ENCODE measurements around the gene RALB.
A peak's percentile ranks its signal among the peaks of the same experiment; 100 is the strongest.

RALB gene

DNA sequence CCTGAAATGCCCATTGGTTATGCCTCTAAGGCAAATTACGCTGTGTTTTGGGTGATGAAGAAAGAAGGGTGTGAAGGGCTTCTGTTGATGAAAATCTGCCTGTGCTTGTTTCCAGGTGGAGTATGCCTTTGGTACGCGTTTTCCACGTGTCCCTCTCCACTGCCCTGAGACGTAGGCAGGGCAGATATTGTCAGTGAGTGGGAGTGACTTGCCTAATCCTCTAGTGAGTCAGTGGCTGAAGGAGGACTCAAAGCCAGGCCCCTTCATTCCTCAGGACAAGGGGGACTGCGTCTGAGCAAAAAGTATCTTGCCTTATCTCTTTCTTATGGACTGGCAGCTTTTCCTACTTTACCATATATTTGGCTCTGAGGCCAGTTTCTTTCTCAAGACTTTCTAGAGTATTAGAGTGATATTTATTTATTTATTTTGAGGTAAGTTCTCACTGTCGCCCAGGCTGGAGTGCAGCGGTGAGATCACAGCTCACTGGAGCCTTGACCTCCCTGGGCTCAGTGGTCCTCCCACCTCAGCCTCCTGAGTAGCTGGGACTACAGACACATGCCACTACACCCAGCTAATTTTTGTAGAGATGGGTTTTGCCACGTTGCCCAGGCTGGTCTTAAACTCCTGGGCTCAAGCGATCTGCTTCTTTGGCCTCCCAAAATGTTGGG, 10.2 kb downstream of the RALB start:
- TF ChIP-seq, protein P1, sequence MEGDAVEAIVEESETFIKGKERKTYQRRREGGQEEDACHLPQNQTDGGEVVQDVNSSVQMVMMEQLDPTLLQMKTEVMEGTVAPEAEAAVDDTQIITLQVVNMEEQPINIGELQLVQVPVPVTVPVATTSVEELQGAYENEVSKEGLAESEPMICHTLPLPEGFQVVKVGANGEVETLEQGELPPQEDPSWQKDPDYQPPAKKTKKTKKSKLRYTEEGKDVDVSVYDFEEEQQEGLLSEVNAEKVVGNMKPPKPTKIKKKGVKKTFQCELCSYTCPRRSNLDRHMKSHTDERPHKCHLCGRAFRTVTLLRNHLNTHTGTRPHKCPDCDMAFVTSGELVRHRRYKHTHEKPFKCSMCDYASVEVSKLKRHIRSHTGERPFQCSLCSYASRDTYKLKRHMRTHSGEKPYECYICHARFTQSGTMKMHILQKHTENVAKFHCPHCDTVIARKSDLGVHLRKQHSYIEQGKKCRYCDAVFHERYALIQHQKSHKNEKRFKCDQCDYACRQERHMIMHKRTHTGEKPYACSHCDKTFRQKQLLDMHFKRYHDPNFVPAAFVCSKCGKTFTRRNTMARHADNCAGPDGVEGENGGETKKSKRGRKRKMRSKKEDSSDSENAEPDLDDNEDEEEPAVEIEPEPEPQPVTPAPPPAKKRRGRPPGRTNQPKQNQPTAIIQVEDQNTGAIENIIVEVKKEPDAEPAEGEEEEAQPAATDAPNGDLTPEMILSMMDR (conservative IDR thresholded peaks at IDR 0.05; ENCODE audit: control insufficient read depth, insufficient read depth, low read depth, low read length) = no peak
- H3K4me3 ChIP-seq (ENCODE audit: control insufficient read depth, low read depth, low read length) = no peak overlapping the region
- peak; percentile 68 for DNase-seq (ENCODE audit: low read depth)

DNA sequence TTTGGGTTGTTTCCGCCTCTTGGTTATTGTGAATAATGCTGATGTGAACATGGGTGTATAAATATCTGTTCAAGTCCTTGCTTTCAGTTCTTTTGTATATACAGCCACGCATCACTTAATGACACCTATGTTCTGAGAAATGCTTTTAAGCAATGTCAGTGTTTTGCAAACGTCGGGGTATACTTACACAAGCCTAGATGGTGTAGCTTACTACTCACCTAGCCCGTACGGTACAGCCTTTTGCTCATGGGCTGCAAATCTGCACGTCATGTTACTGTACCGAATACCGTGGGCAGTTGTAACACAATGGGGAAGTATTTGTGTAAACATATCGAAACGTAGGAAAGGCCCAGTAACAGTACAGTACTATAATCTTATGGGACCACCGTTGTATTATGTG, 12.4 kb downstream of the RALB start:
- no peak overlapping the region for H3K4me3 ChIP-seq (ENCODE audit: control insufficient read depth, low read depth, low read length)
- TF ChIP-seq, protein P1 (conservative IDR thresholded peaks at IDR 0.05; ENCODE audit: control insufficient read depth, insufficient read depth, low read depth, low read length) = no peak
- DNase-seq (ENCODE audit: low read depth) = no peak

DNA sequence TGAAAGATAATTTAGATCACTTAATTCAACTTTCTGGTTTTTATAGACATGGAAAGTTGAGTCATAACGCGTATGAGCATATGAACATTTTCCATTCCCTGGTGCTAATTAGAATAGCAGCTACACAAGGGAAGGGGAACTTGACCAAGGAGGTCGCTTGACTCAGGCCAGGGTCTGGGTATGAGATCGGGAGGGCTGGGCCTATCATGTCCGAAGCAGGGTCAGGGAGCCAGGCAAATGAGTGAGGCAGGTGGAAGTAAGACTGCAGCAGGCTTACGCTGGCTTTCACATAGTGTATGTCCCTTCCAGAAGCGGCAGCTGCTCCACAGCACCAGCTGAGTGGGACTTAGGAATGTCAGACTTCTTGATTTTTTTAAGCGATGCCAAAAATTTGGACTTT, 14.7 kb downstream of the RALB start:
- DNase-seq (ENCODE audit: low read depth) = no peak
- H3K4me3 ChIP-seq (ENCODE audit: control insufficient read depth, low read depth, low read length) = no peak overlapping the region
- TF ChIP-seq, protein P1 (conservative IDR thresholded peaks at IDR 0.05; ENCODE audit: control insufficient read depth, insufficient read depth, low read depth, low read length) = no peak

DNA sequence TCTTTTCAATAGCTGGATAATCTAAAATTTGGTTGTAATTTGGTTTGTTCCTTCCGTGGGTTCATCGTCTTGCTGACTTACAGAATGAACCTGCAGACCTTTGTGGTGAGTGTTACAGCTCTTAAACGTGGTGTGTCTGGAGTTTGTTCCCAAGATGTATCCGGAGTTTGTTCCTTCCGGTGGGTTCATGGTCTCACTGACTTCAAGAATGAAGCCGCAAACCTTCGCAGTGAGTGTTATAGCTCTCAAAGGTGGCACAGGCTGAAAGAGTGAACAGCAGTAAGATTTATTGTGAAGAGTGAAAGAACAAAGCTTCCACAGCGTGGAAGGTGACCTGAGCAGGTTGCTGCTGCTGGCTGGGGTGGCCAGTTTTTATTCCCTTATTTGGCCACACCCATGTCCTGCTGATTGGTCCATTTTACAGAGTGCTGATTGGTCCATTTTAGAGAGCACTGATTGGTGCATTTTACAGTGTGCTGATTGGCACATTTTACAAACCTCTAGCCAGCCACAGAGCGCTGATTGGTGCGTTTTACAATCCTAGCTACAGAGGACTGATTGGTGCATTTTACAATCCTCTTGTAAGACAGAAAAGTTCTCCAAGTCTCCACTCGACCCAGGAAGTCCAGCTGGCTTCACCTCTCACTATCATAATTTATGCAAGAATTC, 16.6 kb downstream of the RALB start:
- TF ChIP-seq, protein P1 (conservative IDR thresholded peaks at IDR 0.05; ENCODE audit: control insufficient read depth, insufficient read depth, low read depth, low read length) = no peak
- DNase-seq (ENCODE audit: low read depth) = no peak
- H3K4me3 ChIP-seq (ENCODE audit: control insufficient read depth, low read depth, low read length) = no peak overlapping the region

DNA sequence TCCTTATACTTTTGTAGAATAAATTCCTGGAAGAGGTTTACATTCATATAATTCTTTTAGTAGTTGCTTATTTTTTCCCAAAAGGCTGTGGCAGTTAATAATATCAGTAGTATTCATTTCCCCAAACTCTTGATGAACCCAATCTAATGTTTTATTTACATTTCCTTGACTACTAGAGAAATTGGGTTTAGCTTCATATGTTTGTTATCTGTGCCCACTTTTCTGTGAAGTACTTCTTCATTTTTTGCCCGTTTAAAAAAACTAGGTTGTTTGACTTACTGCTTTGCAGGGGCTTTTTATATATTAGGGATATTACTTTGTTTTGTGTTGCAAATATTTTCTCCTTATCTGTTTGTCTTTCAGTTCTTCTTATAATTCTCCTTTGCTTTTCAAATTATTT, 17.2 kb downstream of the RALB start:
- TF ChIP-seq, protein P1 (conservative IDR thresholded peaks at IDR 0.05; ENCODE audit: control insufficient read depth, insufficient read depth, low read depth, low read length) = no peak
- DNase-seq (ENCODE audit: low read depth) = no peak
- H3K4me3 ChIP-seq (ENCODE audit: control insufficient read depth, low read depth, low read length) = no peak overlapping the region

DNA sequence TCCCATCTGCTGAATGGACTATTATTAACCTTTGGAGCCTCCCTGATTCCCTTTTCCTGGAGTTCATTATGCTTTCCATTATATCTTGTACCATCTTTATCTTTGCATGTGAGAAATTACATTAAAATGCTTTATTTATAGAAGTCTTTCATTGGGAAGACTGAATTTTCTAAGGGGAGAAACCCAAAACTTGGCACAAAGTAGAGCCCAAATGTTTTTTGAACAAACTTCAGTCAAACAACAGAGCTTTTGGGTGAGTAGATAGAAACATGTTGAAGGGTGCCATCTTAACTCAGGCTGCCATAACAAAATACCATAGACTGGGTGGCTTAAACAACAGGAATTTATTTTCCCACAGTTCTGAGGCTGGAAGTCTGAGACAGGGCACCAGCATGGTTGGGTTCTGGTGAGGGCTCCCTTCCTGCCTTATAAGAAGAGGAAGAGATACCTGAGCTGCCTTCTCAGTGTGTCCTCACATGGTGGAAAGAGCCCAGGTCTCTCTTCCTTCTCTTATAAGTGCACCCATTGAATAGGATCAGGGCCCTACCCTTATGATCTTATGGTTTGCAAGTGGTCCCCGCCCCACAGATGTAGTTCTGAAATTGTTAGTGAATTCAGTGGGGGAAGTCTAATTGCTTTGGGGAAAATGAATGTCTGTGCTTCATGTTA, 19.2 kb downstream of the RALB start:
- no peak for DNase-seq (ENCODE audit: low read depth)
- TF ChIP-seq, protein P1 (conservative IDR thresholded peaks at IDR 0.05; ENCODE audit: control insufficient read depth, insufficient read depth, low read depth, low read length) = no peak

More for the DNA sequence above, 19.2 kb downstream of the RALB start:
- no peak overlapping the region for H3K4me3 ChIP-seq (ENCODE audit: control insufficient read depth, low read depth, low read length)
